ENCODE results near the gene TBC1D1. TPM values are rescaled to one million over a fixed set of nuclear protein-coding genes. Genes with fewer than 3 reads are reported as not detected.

Gene TBC1D1
- total and polyA plus RNA-seq, 2 experiments from 2014 or later = 100.0 to 214 TPM

DNA sequence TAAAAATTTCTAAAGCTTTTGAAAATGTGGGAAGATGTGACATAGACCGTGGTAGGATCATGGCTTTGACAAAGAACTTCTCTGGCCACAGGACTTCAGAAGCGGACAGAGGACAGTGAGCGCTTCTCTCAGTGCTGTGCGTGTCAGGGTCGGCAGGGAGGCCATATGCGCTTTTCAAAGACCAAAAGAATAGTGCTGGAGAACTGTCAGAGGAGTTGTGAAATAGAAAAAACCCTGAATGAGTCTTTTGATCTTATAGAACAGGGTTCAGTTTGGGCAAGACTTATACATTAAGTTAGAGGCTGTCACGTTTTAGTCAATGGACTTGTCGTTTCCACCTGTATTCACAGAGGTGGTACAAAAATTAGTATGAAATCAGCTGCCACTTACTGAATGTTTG is 146.7 kb downstream of the TBC1D1 start:
- Histone ChIP-seq H3K4me1 (ENCODE audit: low read depth) (no peaks in the 10 kb centered on the region), H3K27me3 (no peaks in the 10 kb centered on the region), H3K27ac (no peak overlapping the region), H3K4me3 (no peak overlapping the region), H3K36me3 (no peaks in the 10 kb centered on the region), H3K9me3 (ENCODE audit: low read depth) (no peaks in the 10 kb centered on the region)
- TF ChIP-seq, protein P1, sequence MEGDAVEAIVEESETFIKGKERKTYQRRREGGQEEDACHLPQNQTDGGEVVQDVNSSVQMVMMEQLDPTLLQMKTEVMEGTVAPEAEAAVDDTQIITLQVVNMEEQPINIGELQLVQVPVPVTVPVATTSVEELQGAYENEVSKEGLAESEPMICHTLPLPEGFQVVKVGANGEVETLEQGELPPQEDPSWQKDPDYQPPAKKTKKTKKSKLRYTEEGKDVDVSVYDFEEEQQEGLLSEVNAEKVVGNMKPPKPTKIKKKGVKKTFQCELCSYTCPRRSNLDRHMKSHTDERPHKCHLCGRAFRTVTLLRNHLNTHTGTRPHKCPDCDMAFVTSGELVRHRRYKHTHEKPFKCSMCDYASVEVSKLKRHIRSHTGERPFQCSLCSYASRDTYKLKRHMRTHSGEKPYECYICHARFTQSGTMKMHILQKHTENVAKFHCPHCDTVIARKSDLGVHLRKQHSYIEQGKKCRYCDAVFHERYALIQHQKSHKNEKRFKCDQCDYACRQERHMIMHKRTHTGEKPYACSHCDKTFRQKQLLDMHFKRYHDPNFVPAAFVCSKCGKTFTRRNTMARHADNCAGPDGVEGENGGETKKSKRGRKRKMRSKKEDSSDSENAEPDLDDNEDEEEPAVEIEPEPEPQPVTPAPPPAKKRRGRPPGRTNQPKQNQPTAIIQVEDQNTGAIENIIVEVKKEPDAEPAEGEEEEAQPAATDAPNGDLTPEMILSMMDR (IDR thresholded peaks at IDR 0.05; ENCODE audit: low read depth, low read length) = no peak
- no peak for DNase-seq (ENCODE audit: low read depth in 1 of 2, low spot score in 1 of 2)

DNA sequence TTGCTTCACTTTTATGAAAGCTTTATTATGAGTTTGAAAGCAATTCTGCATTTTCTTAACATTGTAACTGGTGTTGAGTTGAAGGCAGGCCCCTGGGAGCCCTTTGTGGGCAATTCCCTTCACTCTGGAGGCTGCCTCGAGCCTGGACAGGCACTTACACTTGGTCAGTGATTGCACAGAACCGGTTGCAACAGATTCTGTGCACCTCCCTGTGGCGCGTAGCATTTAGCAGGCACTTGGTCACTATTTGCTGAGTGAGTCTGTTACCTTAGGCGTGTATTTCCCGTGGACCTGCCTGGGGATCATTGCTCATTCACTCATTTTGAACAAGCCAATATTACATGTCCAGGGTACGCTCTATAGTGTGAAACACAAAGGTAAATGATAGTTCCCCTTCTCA is 149.7 kb downstream of the TBC1D1 start:
- Histone ChIP-seq H3K9me3 (ENCODE audit: low read depth) (no peaks in the 10 kb centered on the region), H3K4me3 (no peak overlapping the region), H3K27ac (no peak overlapping the region), H3K36me3 (no peaks in the 10 kb centered on the region), H3K4me1 (ENCODE audit: low read depth) (peaks cover 3% of the 10 kb centered on the region), H3K27me3 (no peaks in the 10 kb centered on the region)
- TF ChIP-seq, protein P1 (IDR thresholded peaks at IDR 0.05; ENCODE audit: low read depth, low read length) = no peak
- DNase-seq (ENCODE audit: low read depth in 1 of 2, low spot score in 1 of 2) = no peak

DNA sequence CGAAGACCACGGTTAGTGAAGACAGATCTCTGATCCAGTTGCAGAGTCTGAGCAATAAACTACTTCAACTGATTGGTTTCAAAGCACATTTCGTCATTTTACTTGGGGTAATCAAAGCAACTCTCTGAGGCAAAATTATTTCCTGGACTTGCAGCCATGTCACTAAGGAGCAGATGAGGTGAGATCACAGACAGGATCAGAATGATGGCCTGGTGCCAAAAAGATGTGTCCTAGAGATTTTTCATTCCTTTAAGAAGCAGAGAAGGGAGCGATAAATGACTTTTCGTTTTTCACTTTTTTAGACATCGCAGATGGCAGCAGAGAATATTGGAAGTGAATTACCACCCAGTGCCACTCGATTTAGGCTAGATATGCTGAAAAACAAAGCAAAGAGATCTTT is 153.2 kb downstream of the TBC1D1 start:
- H3K4me1 ChIP-seq (ENCODE audit: low read depth) = peaks cover 17% of the 10 kb centered on the region
- TF ChIP-seq, protein P1 (IDR thresholded peaks at IDR 0.05; ENCODE audit: low read depth, low read length) = no peak
- DNase-seq (ENCODE audit: low read depth in 1 of 2, low spot score in 1 of 2) = no peak
- no peaks in the 10 kb centered on the region for H3K27me3 ChIP-seq
- no peak overlapping the region for H3K27ac ChIP-seq
- no peaks in the 10 kb centered on the region for H3K36me3 ChIP-seq
- H3K9me3 ChIP-seq (ENCODE audit: low read depth) = no peaks in the 10 kb centered on the region
- no peak overlapping the region for H3K4me3 ChIP-seq

DNA sequence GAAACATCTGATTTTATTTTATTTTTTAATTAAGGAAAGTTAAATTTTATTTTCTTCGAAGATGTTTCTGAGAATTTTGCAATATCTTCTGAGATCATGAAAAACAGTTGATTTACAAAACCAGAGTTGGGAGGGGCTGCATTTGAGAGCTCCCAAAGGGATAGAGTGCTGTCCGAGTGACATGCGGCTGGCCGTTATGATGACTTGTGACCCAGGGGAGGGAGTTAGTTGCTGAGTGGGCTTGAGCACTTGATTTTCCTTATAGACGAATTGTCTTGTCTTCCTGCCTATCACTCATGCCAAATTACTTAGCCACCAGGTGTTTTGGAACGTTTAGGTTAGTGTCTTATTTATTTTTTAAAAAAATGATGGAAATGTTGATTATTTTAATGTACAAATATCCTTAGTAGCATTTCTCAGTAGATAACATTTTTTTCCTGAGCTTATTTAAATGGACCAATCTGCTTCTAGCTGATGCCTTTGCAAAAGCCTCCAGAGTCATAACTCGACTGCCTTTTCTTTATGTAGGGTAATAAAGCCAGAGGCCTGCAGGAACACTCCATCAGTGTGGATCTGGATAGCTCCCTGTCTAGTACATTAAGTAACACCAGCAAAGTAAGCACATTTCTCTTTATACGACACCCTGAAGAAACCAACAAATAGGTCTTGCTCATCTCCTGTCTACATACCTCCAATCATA is 154.6 kb downstream of the TBC1D1 start:
- no peaks in the 10 kb centered on the region for H3K36me3 ChIP-seq
- DNase-seq (ENCODE audit: low read depth in 1 of 2, low spot score in 1 of 2) = no peak
- no peaks in the 10 kb centered on the region for H3K27me3 ChIP-seq
- H3K27ac ChIP-seq = no peak overlapping the region
- H3K4me3 ChIP-seq = no peak overlapping the region
- no peaks in the 10 kb centered on the region for H3K9me3 ChIP-seq (ENCODE audit: low read depth)
- H3K4me1 ChIP-seq (ENCODE audit: low read depth) = peaks cover 22% of the 10 kb centered on the region
- TF ChIP-seq, protein P1 (IDR thresholded peaks at IDR 0.05; ENCODE audit: low read depth, low read length) = no peak

DNA sequence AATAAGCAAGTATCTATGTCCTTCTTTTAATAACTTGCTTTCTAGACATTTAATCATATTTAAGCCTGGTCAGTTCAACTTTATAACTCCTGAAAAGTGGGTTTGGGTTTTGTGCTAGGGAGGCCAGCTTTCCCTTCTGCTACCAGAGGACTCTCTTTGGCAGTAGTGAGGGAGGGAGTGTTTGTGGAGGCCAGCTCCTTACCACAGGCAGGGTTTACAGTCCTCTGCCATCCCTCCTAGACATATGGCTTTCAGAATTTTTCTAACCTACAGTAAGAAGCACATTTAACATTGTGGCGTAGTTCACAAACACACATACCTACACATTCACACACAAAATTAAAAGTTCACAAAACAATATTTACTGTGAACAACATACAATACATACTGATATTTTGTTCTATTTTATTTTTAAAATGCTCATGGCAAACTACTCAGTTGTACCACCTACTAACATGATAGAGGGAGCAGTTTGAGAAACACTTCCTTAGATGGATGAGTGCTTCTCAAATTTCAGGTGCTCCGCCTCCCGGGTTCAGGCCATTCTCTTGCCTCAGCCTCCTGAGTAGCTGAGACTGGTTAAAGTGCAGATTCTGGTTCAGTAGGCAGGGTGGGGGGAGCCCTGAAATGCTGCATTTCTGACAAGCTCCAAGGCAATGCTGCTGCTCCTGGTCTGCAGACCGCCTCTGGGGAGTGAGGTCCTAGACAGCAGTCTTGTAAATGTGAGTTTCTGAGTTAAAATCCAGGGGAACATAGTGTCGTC is 156.0 kb downstream of the TBC1D1 start:
- TF ChIP-seq, protein P1 (IDR thresholded peaks at IDR 0.05; ENCODE audit: low read depth, low read length) = no peak
- H3K9me3 ChIP-seq (ENCODE audit: low read depth) = no peaks in the 10 kb centered on the region
- DNase-seq (ENCODE audit: low read depth in 1 of 2, low spot score in 1 of 2) = peak; percentile 33 to 77
- H3K4me3 ChIP-seq = no peak overlapping the region
- H3K4me1 ChIP-seq (ENCODE audit: low read depth) = peaks cover 36% of the 10 kb centered on the region
- H3K36me3 ChIP-seq = no peaks in the 10 kb centered on the region
- H3K27ac ChIP-seq = peak overlapping the region; percentile 87
- no peaks in the 10 kb centered on the region for H3K27me3 ChIP-seq

All from cardiac muscle cell (in vitro differentiated cells and primary cell).